Thyroid gland (tissue), 4 donors: ENCODE measurements around the gene JAKMIP1.

Experiments used
- POLR2A ChIP-seq, 2 donors: fragments of 450-650 bp; IDR thresholded peaks; one replicate each; pipeline ENCODE4 v1.6.1; 2017; ENCODE audit warnings: antibody characterized with exemption in 2 of 2, mild to moderate bottlenecking in 2 of 2, moderate library complexity in 1 of 2
- TF ChIP-seq, protein P1 (sequence below), 6 experiments: fragments of 200-600 bp in 3 of 6; fragments of 450-650 bp in 3 of 6; sonication (generic) in 3 of 6; IDR thresholded peaks; one replicate each; pipeline ENCODE4 v1.5.1; 2016 to 2019; ENCODE audit warnings: antibody characterized with exemption in 6 of 6, mild to moderate bottlenecking in 2 of 6, inconsistent platforms in 1 of 6, moderate library complexity in 1 of 6

DNA sequence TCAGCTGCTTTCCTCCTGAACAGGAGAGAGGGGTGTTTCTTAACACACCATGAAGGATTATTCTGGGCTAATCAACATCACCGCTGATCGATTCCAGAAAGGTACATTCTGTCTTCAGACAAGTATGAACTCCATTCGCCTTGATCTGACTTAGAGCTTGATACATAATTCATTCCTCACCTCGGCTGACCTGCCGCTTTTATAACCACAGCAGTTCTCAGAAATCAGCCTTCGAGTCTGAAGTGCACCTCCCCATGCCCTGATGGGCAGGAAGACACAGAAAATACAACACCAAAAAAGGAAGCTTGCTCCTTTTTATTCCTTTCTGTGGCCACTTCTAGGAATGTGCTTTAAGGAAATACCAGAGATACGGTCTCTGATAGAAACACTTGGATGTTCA lies 85.7 kb downstream of the JAKMIP1 start:
- TF ChIP-seq, protein P1, sequence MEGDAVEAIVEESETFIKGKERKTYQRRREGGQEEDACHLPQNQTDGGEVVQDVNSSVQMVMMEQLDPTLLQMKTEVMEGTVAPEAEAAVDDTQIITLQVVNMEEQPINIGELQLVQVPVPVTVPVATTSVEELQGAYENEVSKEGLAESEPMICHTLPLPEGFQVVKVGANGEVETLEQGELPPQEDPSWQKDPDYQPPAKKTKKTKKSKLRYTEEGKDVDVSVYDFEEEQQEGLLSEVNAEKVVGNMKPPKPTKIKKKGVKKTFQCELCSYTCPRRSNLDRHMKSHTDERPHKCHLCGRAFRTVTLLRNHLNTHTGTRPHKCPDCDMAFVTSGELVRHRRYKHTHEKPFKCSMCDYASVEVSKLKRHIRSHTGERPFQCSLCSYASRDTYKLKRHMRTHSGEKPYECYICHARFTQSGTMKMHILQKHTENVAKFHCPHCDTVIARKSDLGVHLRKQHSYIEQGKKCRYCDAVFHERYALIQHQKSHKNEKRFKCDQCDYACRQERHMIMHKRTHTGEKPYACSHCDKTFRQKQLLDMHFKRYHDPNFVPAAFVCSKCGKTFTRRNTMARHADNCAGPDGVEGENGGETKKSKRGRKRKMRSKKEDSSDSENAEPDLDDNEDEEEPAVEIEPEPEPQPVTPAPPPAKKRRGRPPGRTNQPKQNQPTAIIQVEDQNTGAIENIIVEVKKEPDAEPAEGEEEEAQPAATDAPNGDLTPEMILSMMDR (IDR thresholded peaks at IDR 0.05): no peak
- TF ChIP-seq POLR2A (IDR thresholded peaks at IDR 0.05): no peak
